HFF-Myc (cell line): ENCODE results near the gene TRPM7.
"Not testable (repeated sequence)": the region's sequence is repeated elsewhere in the genome, so short reads cannot be mapped to it uniquely, and the experiment has no call there.

ENCODE experiments used
- DNase-seq: peaks from one replicate; pipeline ENCODE4 v3.0.0-alpha.2; 2011; ENCODE audit warnings: low read depth; ENCODE audit errors: extremely low read depth
- H3K4me3 ChIP-seq: replicated peaks from 2 replicates; pipeline ENCODE4 v1.5.1; 2011; ENCODE audit warnings: low read depth, mild to moderate bottlenecking, control low read depth, low read length
- CTCF ChIP-seq: IDR thresholded peaks from 2 replicates; pipeline ENCODE4 v1.5.1; 2012; ENCODE audit warnings: mild to moderate bottlenecking, low read depth, low read length, control low read depth; ENCODE audit errors: missing control alignments

TRPM7 gene

GRCh38 chr15:50576166-50576565 lies 110.4 kb downstream of the TRPM7 start:
- no peak for TF ChIP-seq CTCF
- no peak for DNase-seq
- no peak overlapping the region for H3K4me3 ChIP-seq

GRCh38 chr15:50573842-50574241 lies 112.8 kb downstream of the TRPM7 start:
- DNase-seq, H3K4me3 ChIP-seq: not testable (repeated sequence)

GRCh38 chr15:50563756-50564155 lies 122.8 kb downstream of the TRPM7 start:
- DNase-seq, result no peak
- no peak overlapping the region for H3K4me3 ChIP-seq
- TF ChIP-seq CTCF, result no peak

GRCh38 chr15:50562735-50563640 lies 123.6 kb downstream of the TRPM7 start:
- no peak overlapping the region for H3K4me3 ChIP-seq
- DNase-seq, result no peak
- TF ChIP-seq CTCF, result no peak

GRCh38 chr15:50558012-50558411 lies 128.6 kb downstream of the TRPM7 start:
- TF ChIP-seq CTCF, result no peak
- no peak for DNase-seq
- no peak overlapping the region for H3K4me3 ChIP-seq

DNA sequence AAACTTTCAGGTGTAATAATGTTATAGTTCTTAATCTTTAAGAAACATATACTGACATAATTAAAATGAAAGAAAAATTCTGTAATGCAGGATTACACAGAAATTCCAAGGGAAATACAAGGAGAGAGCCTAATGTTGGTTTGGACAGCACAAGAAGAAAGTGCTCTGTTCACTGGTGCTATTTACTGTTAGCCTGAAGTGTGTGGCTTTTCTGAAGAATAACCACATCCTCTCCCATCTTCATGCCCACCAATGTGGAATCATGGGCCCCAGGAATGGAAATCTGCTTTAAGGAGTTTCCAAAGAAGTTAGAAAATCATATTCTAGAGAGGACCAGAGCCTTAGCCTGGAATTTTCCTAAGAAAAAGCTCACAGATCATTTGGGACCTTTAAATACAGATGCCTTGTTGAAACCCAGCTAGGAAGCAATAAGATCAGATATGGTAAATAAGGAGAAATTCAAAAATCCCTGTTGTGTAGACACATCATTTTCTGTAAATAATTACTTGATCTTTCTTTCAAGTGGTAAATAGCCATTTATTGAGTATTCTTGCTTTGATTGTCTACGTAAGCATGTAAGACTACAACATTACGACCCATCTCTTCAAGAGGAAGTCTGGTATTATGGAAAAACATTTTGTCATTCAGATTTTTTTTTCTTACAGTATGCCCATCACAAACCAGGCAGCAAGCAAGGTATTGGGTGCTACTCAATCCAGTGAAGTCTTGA lies 129.8 kb downstream of the TRPM7 start:
- H3K4me3 ChIP-seq, result no peak overlapping the region
- no peak for TF ChIP-seq CTCF
- no peak for DNase-seq

DNA sequence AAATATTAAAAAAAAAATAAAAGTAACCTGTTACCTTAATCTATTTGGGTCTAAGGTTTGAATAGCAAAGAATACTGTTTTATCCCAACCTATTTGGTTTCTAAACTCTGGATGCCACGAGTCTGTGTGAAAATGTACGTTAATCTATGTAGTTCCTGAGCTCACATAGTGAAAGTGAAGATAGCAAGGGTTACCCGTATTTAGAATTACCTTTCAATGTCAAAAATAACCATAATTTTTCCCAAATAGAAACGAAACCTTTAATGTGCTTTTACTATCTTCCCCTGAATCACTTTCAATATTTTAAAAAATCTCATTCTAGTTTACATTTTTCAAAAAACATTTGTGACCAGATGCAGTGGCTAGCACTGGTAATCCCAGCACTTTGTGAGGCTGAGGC lies 134.4 kb downstream of the TRPM7 start:
- DNase-seq, result no peak
- TF ChIP-seq CTCF, result no peak
- no peak overlapping the region for H3K4me3 ChIP-seq
